Peyer's patch (tissue), 4 donors: ENCODE results near the gene THADA. TPM values are rescaled to one million over a fixed set of nuclear protein-coding genes. Genes with fewer than 3 reads are reported as not detected.

Experiments used
- DNase-seq, 3 donors: peaks; one replicate each; pipeline ENCODE4 v3.0.0-alpha.2; 2017 to 2019
- H3K27ac ChIP-seq, 4 donors: fragments of 200-600 bp; sonication (generic); one replicate each; pipeline ENCODE4 v1.5.1; 2016 to 2019
- H3K27me3 ChIP-seq, 2 donors: fragments of 200-600 bp; sonication (generic); one replicate each; pipeline ENCODE4 v1.5.1; 2019
- H3K36me3 ChIP-seq, 3 donors: fragments of 200-600 bp; sonication (generic); one replicate each; pipeline ENCODE4 v1.5.1; 2016 to 2019
- H3K4me1 ChIP-seq, 4 donors: fragments of 200-600 bp; sonication (generic); one replicate each; pipeline ENCODE4 v1.5.1; 2016 to 2019
- H3K4me3 ChIP-seq, 4 donors: fragments of 200-600 bp; sonication (generic); 1 replicate in 3 of 4; 2 replicates in 1 of 4; pipeline ENCODE4 v1.5.1; 2016 to 2019; ENCODE audit warnings: mild to moderate bottlenecking in 1 of 4
- H3K9me3 ChIP-seq, 4 donors: fragments of 200-600 bp; sonication (generic); one replicate each; pipeline ENCODE4 v1.5.1; 2016 to 2019; ENCODE audit warnings: mild to moderate bottlenecking in 1 of 4
- CTCF ChIP-seq, 6 experiments: fragments of 450-650 bp in 4 of 6; fragments of 200-600 bp in 2 of 6; sonication (generic) in 1 of 6; IDR thresholded peaks; one replicate each; pipeline ENCODE4 v1.5.1; 2017 to 2019; ENCODE audit warnings: antibody characterized with exemption in 6 of 6, mild to moderate bottlenecking in 3 of 6, moderate library complexity in 1 of 6
- POLR2A ChIP-seq, 2 donors: fragments of 450-650 bp; IDR thresholded peaks; one replicate each; pipeline ENCODE4 v1.5.1; 2017; ENCODE audit warnings: antibody characterized with exemption in 2 of 2, mild to moderate bottlenecking in 2 of 2, moderate library complexity in 2 of 2
- total RNA-seq, 4 donors: library from RNA; depleted of rRNA; stranded (reverse); fragments of >200 nt; gene quantifications; one replicate each; pipeline ENCODE4 v1.1.0, GENCODE V29; 2016

The THADA gene
- total RNA-seq, 4 donors from 2014 or later: 19.3 to 76.7 (median 26.3) TPM

GRCh38 chr2:43254331-43254730, 341.5 kb downstream of the THADA start:
- peaks cover 0 to 4% (median 0%) of the 10 kb centered on the region in 3 donors for H3K36me3 ChIP-seq
- no peak for DNase-seq
- no peak overlapping the region for H3K27ac ChIP-seq
- H3K4me3 ChIP-seq: no peak overlapping the region
- H3K9me3 ChIP-seq: no peaks in the 10 kb centered on the region
- TF ChIP-seq CTCF (IDR thresholded peaks at IDR 0.05): no peak
- TF ChIP-seq POLR2A (IDR thresholded peaks at IDR 0.05): no peak
- H3K27me3 ChIP-seq: no peaks in the 10 kb centered on the region
- peaks cover 0 to 9% (median 0%) of the 10 kb centered on the region in 4 donors for H3K4me1 ChIP-seq

GRCh38 chr2:43251171-43251731, 344.6 kb downstream of the THADA start:
- Histone ChIP-seq H3K4me1 (peaks cover 0 to 9% (median 0%) of the 10 kb centered on the region in 4 donors), H3K27ac (peak overlapping the region in 3 of 4 donors; percentile 14 to 81 (median 71)), H3K36me3 (no peaks in the 10 kb centered on the region), H3K9me3 (no peaks in the 10 kb centered on the region), H3K27me3 (no peaks in the 10 kb centered on the region), H3K4me3 (no peak overlapping the region)
- DNase-seq: no peak
- TF ChIP-seq POLR2A (IDR thresholded peaks at IDR 0.05) (no peak), CTCF (IDR thresholded peaks at IDR 0.05) (no peak)

- Histone ChIP-seq H3K4me1 (peaks cover 0 to 1% (median 0%) of the 10 kb centered on the region in 4 donors), H3K4me3 (no peak overlapping the region), H3K36me3 (no peaks in the 10 kb centered on the region), H3K9me3 (no peaks in the 10 kb centered on the region), H3K27me3 (no peaks in the 10 kb centered on the region), H3K27ac (peak overlapping the region in 1 of 4 donors; percentile 81)
- DNase-seq: no peak
- no peak for TF ChIP-seq CTCF (IDR thresholded peaks at IDR 0.05)
These were observed 345.8 kb downstream of the THADA start for GRCh38 chr2:43250015-43250414.

GRCh38 chr2:43248621-43249020, 347.2 kb downstream of the THADA start:
- Histone ChIP-seq H3K4me1 (no peaks in the 10 kb centered on the region), H3K9me3 (no peaks in the 10 kb centered on the region), H3K4me3 (no peak overlapping the region), H3K27me3 (no peaks in the 10 kb centered on the region), H3K36me3 (no peaks in the 10 kb centered on the region), H3K27ac (no peak overlapping the region)
- TF ChIP-seq CTCF (IDR thresholded peaks at IDR 0.05) (no peak), POLR2A (IDR thresholded peaks at IDR 0.05) (no peak)
- DNase-seq: no peak

- no peak overlapping the region for H3K4me3 ChIP-seq
- TF ChIP-seq CTCF (IDR thresholded peaks at IDR 0.05) (no peak), POLR2A (IDR thresholded peaks at IDR 0.05) (no peak)
- H3K4me1 ChIP-seq: no peaks in the 10 kb centered on the region
- no peaks in the 10 kb centered on the region for H3K36me3 ChIP-seq
- no peaks in the 10 kb centered on the region for H3K9me3 ChIP-seq
- H3K27me3 ChIP-seq: no peaks in the 10 kb centered on the region
- DNase-seq: no peak
- H3K27ac ChIP-seq: no peak overlapping the region
These were observed 349.2 kb downstream of the THADA start for GRCh38 chr2:43246641-43247040.

GRCh38 chr2:43241558-43241957, 354.3 kb downstream of the THADA start:
- Histone ChIP-seq H3K36me3 (no peaks in the 10 kb centered on the region), H3K9me3 (no peaks in the 10 kb centered on the region), H3K27ac (peak overlapping the region in 1 of 4 donors; percentile 72), H3K4me1 (peaks cover 0 to 15% (median 0%) of the 10 kb centered on the region in 4 donors), H3K27me3 (no peaks in the 10 kb centered on the region), H3K4me3 (no peak overlapping the region)
- TF ChIP-seq CTCF (IDR thresholded peaks at IDR 0.05) (no peak), POLR2A (IDR thresholded peaks at IDR 0.05) (no peak)
- DNase-seq: no peak
